Amniotic epithelial cell (primary cell): ENCODE measurements around the gene ZNF468.
"Not testable (repeated sequence)": the region's sequence is repeated elsewhere in the genome, so short reads cannot be mapped to it uniquely, and the experiment has no call there.

Experiments used
- DNase-seq: peaks from one replicate; pipeline ENCODE4 v3.0.0-alpha.2; 2010; ENCODE audit warnings: low read depth

ZNF468 gene

DNA sequence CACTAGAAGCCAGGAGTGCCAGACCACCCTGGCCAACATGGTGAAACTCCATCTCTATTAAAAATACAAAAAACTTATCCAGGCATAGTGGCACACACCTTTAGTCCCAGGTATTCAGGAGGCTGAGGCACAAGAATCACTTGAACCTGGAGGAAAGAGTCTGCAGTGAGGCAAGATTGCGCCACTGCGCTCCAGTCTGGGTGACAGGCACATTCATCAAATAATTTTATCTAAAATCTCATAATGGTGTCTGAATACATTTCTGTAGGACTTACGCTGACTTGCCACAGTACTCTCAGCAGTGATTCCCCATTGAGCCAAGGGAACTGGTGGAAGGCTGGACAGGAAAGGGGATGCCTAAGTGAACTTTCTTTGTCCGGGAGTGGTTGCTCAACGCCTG, 31.7 kb downstream of the ZNF468 start:
- DNase-seq = no peak

DNA sequence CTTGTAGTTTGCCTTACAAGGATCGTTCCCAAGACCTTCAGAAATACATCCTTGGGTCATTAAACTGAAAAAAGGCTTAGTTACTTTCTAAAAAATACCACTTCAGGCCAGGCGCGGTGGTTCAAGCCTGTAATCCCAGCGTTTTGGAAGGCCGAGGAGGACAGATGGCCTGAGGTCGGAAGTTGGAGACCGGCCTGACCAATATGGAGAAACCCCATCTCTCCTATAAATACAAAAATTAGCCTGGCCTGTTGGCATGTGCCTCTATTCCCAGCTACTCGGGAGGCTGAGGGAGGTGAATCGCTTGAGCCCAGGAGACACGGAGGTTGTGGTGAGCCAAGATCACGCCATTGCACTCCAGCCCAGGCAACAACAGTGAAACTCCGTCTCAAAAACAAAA, 33.7 kb downstream of the ZNF468 start:
- no peak for DNase-seq

DNA sequence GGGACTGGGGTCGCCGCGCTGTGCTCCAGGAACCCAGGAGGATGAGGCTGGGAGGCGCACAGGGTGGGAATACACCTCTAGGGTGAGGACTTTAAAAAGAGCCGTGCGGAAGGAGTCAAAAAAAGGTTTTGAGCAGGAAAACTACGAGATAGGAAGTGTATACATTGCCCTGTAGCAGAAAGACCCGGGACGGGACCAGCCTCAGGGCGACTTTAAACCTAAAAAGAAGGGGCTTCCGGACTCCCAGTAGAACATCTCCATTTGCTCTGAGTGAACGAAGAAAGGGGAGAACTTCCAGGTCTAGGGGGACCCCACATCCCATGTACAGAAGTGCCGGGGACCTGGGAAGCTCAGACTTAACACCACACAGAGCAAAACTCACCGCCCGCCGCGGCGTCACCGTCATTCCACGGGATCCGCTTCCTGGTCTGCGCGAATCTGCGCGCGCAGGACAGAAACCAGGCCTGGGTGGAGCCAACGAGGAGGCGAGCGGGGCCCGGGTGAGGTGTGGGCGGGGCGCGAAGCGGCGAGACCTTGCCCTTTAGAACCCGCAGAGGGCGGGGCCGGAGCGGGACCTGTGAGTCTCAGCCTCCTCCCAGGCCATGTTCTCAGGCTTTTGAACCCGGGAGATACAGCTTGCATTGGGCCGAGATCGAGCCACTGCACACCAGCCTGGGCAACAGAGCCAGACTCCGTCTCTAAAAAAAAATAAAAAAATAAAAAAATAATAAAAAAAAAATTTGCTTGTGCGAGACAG, 36.0 kb downstream of the ZNF468 start, which contains the start of gene ZNF28:
Gene ZNF28 (minus strand): TSS at position 430 of the 757 bp plus-strand sequence. CDS start 3,675 bp downstream, outside the sequence.
- DNase-seq = peak; percentile 37

DNA sequence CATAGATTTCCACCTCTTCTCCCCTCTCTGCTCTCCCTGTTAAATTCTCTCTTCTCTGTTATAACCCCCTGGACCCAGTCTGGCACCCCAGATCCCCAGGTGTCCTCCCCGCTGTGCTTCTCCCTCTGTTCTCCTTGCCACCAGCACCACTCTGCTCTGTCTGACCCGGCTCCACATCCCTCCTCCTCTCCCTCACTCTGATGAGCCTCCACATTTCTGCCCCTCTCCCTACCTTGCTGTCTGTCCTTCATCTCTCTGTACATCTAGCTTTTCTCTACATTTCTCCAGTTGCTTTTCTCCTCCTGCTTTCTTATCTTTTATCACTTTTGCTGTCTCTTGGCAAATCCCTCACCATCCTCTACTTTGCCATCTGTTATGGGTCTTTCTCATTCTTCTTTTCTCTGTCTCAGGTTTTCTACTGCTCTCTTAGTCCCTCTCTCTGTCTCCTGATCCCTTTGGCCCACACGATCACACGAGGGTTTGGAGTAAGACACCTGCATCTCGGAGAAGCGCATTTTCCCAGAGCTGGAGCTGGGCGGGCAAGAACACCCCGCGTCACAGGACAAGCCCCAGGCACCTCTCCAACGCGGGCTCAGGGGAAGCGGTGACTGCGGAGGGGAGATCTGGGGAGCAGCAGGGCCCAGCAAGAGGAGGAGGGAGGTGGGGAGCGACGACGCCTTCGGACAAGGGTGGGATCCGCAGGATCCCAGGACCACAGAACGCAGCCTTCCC, 36.8 kb downstream of the ZNF468 start:
- DNase-seq = peak; percentile 18

DNA sequence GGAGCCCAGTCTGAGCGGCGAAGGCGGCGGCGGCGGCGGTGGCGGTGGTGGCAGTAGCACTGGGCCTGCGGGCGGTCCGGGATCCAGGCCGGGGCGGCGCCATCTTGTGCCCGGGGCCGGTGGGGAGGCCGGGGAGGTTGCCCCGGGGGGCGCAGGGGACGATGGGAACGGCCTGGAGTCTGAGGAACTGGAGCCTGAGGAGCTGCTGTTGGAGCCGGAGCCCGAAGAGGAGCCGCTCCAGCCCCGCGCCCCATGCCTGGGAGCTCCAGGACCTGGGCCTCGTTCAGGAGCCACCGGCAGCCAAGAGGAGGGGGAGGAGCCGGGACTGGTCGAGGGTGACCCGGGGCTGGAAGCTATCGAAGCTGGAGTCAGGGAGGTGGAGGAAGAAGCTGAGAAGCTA, 47.6 kb downstream of the ZNF468 start:
- no peak for DNase-seq

DNA sequence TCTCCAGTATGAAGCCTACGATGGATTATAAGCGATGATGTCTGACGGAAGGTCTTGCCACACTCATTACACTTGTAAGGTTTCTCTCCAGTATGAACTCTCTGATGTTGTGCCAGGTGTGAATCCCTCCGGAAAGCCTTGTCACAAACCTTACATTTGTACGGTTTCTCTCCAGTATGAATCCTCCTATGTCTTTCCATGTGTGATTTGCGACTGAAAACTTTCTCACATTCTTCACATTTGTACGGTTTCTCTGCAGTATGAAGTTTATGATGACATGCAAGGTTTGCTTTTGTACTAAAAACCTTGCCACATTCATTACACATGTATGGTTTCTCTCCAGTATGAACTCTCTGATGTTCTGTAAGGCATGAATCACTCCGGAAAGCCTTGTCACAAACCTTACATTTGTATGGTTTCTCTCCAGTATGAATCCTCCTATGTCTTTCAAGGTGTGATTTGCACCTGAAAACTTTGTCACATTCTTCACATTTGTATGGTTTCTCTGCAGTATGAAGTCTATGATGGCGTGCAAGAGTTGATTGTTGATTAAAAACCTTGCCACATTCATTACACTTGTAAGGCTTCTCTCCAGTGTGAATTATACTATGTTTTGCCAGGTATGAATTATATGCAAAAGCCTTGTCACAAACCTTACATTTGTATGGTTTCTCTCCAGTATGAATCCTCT, 57.3 kb downstream of the ZNF468 start:
- DNase-seq = not testable (repeated sequence)

DNA sequence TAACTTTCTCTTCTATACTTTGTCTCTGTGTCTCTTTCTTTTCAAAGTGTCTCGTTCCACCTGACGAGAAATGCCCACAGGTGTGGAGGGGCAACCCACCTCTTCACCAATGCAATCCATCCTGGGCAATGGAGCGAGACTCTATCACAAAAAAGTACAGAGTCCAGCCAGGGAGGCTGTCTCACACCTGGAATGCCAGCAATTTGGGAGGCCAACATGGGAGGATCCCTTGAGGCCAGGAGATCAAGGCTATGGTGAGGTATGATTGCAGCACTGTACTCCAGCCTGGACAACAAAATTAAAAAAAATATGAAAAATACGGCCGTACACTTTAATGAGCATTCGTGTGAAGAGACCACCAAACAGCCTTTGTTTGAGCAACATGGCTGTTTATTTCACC, 68.0 kb downstream of the ZNF468 start:
- DNase-seq = no peak
